ENCODE data around the gene RPGRIP1L. TPM values are rescaled to one million over a fixed set of nuclear protein-coding genes. Genes with fewer than 3 reads are reported as not detected.

Gene RPGRIP1L
- total RNA-seq, 2 experiments from 2014 or later: 5.1 to 5.5 TPM

- no peak for ATAC-seq (ENCODE audit: low read depth)
- Mint-ChIP-seq H3K36me3 (no peaks in the 10 kb centered on the region), H3K9me3 (no peaks in the 10 kb centered on the region), H3K27me3 (peaks cover 5% of the 10 kb centered on the region), H3K27ac (no peak overlapping the region), H3K4me3 (no peak overlapping the region), H3K4me1 (no peaks in the 10 kb centered on the region)
- POLR2A ChIA-PET: no interaction called here
- no peak for DNase-seq
Measured at GRCh38 chr16:53563426-53563825, 140.2 kb downstream of the RPGRIP1L start.

GRCh38 chr16:53561101-53561888, 142.4 kb downstream of the RPGRIP1L start:
- POLR2A ChIA-PET: no interaction called here
- Mint-ChIP-seq H3K36me3 (no peaks in the 10 kb centered on the region), H3K27ac (no peak overlapping the region), H3K4me3 (no peak overlapping the region), H3K27me3 (no peaks in the 10 kb centered on the region), H3K4me1 (no peaks in the 10 kb centered on the region), H3K9me3 (no peaks in the 10 kb centered on the region)
- no peak for ATAC-seq (ENCODE audit: low read depth)
- no peak for DNase-seq

- Mint-ChIP-seq H3K36me3 (no peaks in the 10 kb centered on the region), H3K4me3 (no peak overlapping the region), H3K27me3 (no peaks in the 10 kb centered on the region), H3K4me1 (no peaks in the 10 kb centered on the region), H3K27ac (no peak overlapping the region), H3K9me3 (no peaks in the 10 kb centered on the region)
- POLR2A ChIA-PET: no interaction called here
- ATAC-seq (ENCODE audit: low read depth) (no peak), DNase-seq (no peak)
Measured at GRCh38 chr16:53559270-53559951, 144.2 kb downstream of the RPGRIP1L start.

GRCh38 chr16:53558710-53559109, 144.9 kb downstream of the RPGRIP1L start:
- DNase-seq (no peak), ATAC-seq (ENCODE audit: low read depth) (no peak)
- no peak overlapping the region for H3K27ac Mint-ChIP-seq
- no peaks in the 10 kb centered on the region for H3K9me3 Mint-ChIP-seq
- POLR2A ChIA-PET: no interaction called here
- no peaks in the 10 kb centered on the region for H3K36me3 Mint-ChIP-seq
- no peak overlapping the region for H3K4me3 Mint-ChIP-seq
- H3K4me1 Mint-ChIP-seq: no peaks in the 10 kb centered on the region
- no peaks in the 10 kb centered on the region for H3K27me3 Mint-ChIP-seq

DNA sequence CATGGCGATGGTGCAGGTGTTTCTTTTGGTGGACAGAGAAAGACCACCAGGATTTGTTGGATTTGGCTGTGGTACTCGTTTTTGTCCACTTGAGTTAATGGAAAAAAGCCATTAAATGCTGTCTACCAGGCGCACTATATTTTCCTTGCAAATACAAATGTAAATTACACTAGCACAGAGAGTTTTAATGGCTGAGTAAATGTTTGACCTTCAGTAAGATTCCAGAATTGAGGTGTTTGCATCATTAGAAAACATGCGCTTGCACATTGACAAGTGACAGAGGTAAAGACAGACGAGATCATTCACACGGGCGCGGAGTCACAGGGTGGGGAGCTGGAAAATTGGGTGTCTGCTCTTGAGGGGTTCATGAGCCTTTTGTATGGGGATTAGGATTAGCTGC, 147.1 kb downstream of the RPGRIP1L start:
- POLR2A ChIA-PET: no interaction called here
- Mint-ChIP-seq H3K4me1 (no peaks in the 10 kb centered on the region), H3K36me3 (no peaks in the 10 kb centered on the region), H3K27ac (no peak overlapping the region), H3K4me3 (no peak overlapping the region), H3K27me3 (no peaks in the 10 kb centered on the region), H3K9me3 (no peaks in the 10 kb centered on the region)
- no peak for ATAC-seq (ENCODE audit: low read depth)
- no peak for DNase-seq

DNA sequence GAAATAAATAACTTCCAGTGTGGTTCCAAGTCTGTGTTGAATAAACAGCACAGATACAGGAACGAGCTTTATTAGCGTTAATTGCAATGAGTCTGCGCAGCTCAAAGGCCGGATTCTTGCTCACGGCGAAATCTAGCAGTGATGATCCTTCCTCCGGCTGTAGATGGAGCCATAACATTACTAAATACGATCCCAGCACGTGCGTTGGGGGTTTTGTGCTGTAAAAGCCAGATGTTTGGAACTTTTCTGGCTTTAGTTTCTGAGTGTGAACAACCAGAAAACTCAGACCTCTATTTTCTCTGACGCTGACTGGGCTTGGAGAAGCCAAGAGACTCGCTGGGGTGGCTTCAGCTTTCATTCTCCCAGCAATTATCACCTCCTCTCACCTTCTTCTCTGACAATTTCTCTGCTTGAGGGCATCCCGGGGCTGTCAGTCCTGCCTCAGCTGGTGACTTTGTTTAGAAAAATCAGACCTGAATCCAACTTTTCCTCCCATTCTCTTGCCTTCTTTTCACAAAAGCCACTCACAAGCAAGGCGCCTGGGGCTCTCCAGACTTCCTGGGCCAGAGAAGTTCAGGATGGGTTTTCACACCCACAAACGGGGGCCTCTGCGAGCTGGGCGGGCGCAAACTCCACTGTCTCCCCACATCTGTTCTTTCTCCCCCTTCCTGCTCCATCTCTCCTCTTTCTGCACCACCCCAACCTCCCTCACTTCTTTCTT, 153.5 kb downstream of the RPGRIP1L start:
- Mint-ChIP-seq H3K27ac (peak overlapping the region; percentile 13), H3K36me3 (peaks cover 2% of the 10 kb centered on the region), H3K4me1 (peaks cover 27% of the 10 kb centered on the region), H3K4me3 (no peak overlapping the region), H3K9me3 (no peaks in the 10 kb centered on the region), H3K27me3 (peaks cover 41% of the 10 kb centered on the region)
- peak; percentile 43 for DNase-seq
- POLR2A ChIA-PET: interaction anchor here (0.6 kb wide), 2 partner anchors 35 to 1822 kb away, joined by 3 to 4 read pairs; no protein-coding TSS in a partner anchor
- ATAC-seq (ENCODE audit: low read depth): peak; percentile 56

Other genes starting within 250 kb of the RPGRIP1L start
- gene AKTIP, start 200.7 kb downstream of the RPGRIP1L start, total RNA-seq: 10 to 100 TPM; 60.9 to 66.6 TPM
- gene FTO, start 297 bp upstream of the RPGRIP1L start, total RNA-seq: 10 to 100 TPM; 46.3 to 47.2 TPM

Measured in activated naive CD8-positive, alpha-beta T cell treated with anti-CD3 and anti-CD28 coated beads, Interleukin-2, amount 10 ng/mL, durations not matched to agents 7 days and 5 days (primary cell).